ENCODE results near the gene ACSF2.

The ACSF2 gene

DNA sequence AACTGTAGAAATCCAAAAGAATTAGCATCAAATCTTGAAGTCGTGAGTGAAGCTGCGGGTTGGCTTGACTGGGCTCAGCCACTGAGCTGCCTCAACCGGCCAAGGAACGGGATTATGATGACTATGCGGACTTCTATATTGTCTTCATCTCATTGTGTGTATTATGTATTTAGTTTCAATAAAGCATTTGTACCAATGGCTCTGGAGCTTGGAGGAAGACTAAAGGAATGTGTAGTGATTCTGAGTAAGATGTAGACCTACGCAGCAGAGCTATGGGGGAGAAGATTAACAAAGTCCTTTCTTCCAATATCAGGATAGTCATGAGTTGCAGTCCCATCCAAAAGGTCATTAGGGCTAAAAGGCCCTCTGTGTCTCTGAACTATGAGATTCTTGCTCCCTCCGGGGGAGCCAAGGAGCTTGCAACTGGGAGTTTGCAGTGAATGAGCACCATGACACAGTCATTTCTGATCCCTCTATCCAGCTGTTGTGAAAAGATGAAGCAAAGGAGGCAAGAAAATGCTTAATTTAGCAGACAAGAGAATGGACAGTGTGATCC is 44.7 kb upstream of the ACSF2 start (continued):
- TF ChIP-seq, protein P1, sequence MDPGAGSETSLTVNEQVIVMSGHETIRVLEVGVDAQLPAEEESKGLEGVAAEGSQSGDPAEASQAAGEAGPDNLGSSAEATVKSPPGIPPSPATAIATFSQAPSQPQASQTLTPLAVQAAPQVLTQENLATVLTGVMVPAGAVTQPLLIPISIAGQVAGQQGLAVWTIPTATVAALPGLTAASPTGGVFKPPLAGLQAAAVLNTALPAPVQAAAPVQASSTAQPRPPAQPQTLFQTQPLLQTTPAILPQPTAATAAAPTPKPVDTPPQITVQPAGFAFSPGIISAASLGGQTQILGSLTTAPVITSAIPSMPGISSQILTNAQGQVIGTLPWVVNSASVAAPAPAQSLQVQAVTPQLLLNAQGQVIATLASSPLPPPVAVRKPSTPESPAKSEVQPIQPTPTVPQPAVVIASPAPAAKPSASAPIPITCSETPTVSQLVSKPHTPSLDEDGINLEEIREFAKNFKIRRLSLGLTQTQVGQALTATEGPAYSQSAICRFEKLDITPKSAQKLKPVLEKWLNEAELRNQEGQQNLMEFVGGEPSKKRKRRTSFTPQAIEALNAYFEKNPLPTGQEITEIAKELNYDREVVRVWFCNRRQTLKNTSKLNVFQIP (CRISPR knock-in tag; IDR thresholded peaks at IDR 0.05; ENCODE audit: borderline replicate concordance, low read depth): no peak

DNA sequence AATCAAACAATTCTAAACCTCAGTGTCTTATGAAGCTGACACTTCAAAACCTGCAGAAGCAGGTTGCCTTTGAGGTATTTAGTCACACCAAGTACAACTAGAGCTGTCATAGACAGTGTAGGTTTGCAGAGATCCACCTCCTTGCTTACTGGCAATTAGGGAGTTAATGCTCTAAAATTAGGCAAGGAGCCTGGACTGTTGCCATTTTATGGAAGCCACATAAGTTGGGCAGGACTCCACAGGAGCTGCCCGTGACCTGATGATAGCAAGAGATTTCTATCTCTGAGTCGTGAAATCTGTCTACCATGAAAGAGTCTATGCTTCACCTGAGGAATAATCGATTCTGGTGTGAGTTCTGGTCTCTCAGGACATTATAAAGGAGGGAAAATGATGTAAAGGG is 44.1 kb upstream of the ACSF2 start:
- no peak for ATAC-seq
- no peak for TF ChIP-seq GLIS3 (CRISPR knock-in tag; IDR thresholded peaks at IDR 0.05)
- TF ChIP-seq ZNF565 (CRISPR knock-in tag; conservative IDR thresholded peaks at IDR 0.05; ENCODE audit: low read depth): no peak
- TF ChIP-seq ZFP30 (CRISPR knock-in tag; IDR thresholded peaks at IDR 0.05): no peak
- no peak for TF ChIP-seq BACH2 (CRISPR knock-in tag; IDR thresholded peaks at IDR 0.05; ENCODE audit: borderline replicate concordance)
- no peak for TF ChIP-seq ZNF70 (CRISPR knock-in tag; IDR thresholded peaks at IDR 0.05)
- TF ChIP-seq ISL1 (CRISPR knock-in tag; IDR thresholded peaks at IDR 0.05): no peak
- TF ChIP-seq, protein P2, sequence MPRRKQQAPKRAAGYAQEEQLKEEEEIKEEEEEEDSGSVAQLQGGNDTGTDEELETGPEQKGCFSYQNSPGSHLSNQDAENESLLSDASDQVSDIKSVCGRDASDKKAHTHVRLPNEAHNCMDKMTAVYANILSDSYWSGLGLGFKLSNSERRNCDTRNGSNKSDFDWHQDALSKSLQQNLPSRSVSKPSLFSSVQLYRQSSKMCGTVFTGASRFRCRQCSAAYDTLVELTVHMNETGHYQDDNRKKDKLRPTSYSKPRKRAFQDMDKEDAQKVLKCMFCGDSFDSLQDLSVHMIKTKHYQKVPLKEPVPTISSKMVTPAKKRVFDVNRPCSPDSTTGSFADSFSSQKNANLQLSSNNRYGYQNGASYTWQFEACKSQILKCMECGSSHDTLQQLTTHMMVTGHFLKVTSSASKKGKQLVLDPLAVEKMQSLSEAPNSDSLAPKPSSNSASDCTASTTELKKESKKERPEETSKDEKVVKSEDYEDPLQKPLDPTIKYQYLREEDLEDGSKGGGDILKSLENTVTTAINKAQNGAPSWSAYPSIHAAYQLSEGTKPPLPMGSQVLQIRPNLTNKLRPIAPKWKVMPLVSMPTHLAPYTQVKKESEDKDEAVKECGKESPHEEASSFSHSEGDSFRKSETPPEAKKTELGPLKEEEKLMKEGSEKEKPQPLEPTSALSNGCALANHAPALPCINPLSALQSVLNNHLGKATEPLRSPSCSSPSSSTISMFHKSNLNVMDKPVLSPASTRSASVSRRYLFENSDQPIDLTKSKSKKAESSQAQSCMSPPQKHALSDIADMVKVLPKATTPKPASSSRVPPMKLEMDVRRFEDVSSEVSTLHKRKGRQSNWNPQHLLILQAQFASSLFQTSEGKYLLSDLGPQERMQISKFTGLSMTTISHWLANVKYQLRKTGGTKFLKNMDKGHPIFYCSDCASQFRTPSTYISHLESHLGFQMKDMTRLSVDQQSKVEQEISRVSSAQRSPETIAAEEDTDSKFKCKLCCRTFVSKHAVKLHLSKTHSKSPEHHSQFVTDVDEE (CRISPR knock-in tag; IDR thresholded peaks at IDR 0.05): no peak
- TF ChIP-seq, protein P3, sequence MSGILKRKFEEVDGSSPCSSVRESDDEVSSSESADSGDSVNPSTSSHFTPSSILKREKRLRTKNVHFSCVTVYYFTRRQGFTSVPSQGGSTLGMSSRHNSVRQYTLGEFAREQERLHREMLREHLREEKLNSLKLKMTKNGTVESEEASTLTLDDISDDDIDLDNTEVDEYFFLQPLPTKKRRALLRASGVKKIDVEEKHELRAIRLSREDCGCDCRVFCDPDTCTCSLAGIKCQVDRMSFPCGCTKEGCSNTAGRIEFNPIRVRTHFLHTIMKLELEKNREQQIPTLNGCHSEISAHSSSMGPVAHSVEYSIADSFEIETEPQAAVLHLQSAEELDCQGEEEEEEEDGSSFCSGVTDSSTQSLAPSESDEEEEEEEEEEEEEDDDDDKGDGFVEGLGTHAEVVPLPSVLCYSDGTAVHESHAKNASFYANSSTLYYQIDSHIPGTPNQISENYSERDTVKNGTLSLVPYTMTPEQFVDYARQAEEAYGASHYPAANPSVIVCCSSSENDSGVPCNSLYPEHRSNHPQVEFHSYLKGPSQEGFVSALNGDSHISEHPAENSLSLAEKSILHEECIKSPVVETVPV (CRISPR knock-in tag; IDR thresholded peaks at IDR 0.05): no peak
- no peak for TF ChIP-seq CSDC2 (CRISPR knock-in tag; IDR thresholded peaks at IDR 0.05)
- no peak for TF ChIP-seq ARNTL (CRISPR knock-in tag; IDR thresholded peaks at IDR 0.05; ENCODE audit: borderline replicate concordance, low read depth)
- no peak for TF ChIP-seq OSR1 (CRISPR knock-in tag; IDR thresholded peaks at IDR 0.05)

DNA sequence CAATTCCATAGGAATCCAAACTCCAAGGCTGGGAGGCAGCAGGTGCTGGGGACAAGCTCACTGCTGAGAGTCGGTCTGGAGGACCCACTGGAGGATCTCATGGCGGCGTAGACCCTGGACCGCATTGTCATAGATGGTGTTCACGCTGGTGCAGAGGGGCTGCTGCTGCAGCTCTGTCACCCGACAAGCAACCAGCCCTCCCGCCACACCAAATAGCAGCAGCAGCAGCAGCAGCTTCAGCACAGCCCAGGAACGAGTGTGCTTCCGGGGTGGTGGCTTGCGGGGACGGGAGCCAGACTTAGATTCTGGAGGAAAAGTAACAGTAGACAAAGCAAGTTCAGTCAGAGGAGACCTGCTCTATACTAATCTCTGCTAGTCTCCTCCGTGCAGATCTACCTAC is 43.1 kb upstream of the ACSF2 start:
- no peak for ATAC-seq
- TF ChIP-seq ZNF565 (CRISPR knock-in tag; conservative IDR thresholded peaks at IDR 0.05; ENCODE audit: low read depth) (no peak), ISL1 (CRISPR knock-in tag; IDR thresholded peaks at IDR 0.05) (no peak), OSR1 (CRISPR knock-in tag; IDR thresholded peaks at IDR 0.05) (no peak), CSDC2 (CRISPR knock-in tag; IDR thresholded peaks at IDR 0.05) (no peak), TOX (CRISPR knock-in tag; IDR thresholded peaks at IDR 0.05; ENCODE audit: borderline replicate concordance) (no peak), ZFP30 (CRISPR knock-in tag; IDR thresholded peaks at IDR 0.05) (no peak), SNAI2 (CRISPR knock-in tag; IDR thresholded peaks at IDR 0.05) (no peak), BACH2 (CRISPR knock-in tag; IDR thresholded peaks at IDR 0.05; ENCODE audit: borderline replicate concordance) (no peak), RARB (CRISPR knock-in tag; IDR thresholded peaks at IDR 0.05) (no peak), ARNTL (CRISPR knock-in tag; IDR thresholded peaks at IDR 0.05; ENCODE audit: borderline replicate concordance, low read depth) (no peak), PPARA (CRISPR knock-in tag; IDR thresholded peaks at IDR 0.05; ENCODE audit: borderline replicate concordance) (no peak), ZFP3 (CRISPR knock-in tag; IDR thresholded peaks at IDR 0.05) (no peak)
- TF ChIP-seq, protein P3 (CRISPR knock-in tag; IDR thresholded peaks at IDR 0.05): no peak
- TF ChIP-seq, protein P2 (CRISPR knock-in tag; IDR thresholded peaks at IDR 0.05): no peak
- TF ChIP-seq, protein P1 (CRISPR knock-in tag; IDR thresholded peaks at IDR 0.05; ENCODE audit: borderline replicate concordance, low read depth): no peak

Measured in SK-N-SH treated with all-trans-retinoic acid at 6 μM for 48 hours (cell line).